IMR-90 (cell line): ENCODE data around the gene MKNK2. TPM values are rescaled to one million over a fixed set of nuclear protein-coding genes. Genes with fewer than 3 reads are reported as not detected.
"Not testable (repeated sequence)": the region's sequence is repeated elsewhere in the genome, so short reads cannot be mapped to it uniquely, and the experiment has no call there.

Experiments used
- ATAC-seq: fragments of 200-7000 bp; cut with Tn5 transposase; 2 replicates; pipeline ENCODE4 v1.9.1; 2020; ENCODE audit warnings: low read depth, mild to moderate bottlenecking, moderate library complexity
- BruUV-seq: library from RNA; stranded (reverse); fragments of 400-500 nt; replicated peaks from 2 replicates; lab custom pipeline; 2021; lab: Mats Ljungman, UMichigan
- CTCF ChIA-PET: fragments of 300-600 bp; formaldehyde crosslinking; extraction: SDS; loops from one replicate; lab custom pipeline; 2021; ENCODE audit warnings: antibody characterized with exemption; lab: Yijun Ruan, JAX
- POLR2A ChIA-PET: fragments of 300-600 bp; sonication (Branson Sonifier 250); formaldehyde crosslinking; loops from one replicate; lab custom pipeline; 2022; ENCODE audit warnings: antibody characterized with exemption; ENCODE audit not compliant: unreplicated experiment; lab: Charles Lee
- DNase-seq: peaks from one replicate; pipeline ENCODE4 v3.0.0; 2013
- H2AFZ ChIP-seq: replicated peaks from 2 replicates; pipeline ENCODE3; 2013; ENCODE audit warnings: low read length, mild to moderate bottlenecking; ENCODE audit not compliant: poor library complexity
- H2AK5ac ChIP-seq: 2 replicates; pipeline ENCODE4 v1.6.1; 2013; ENCODE audit warnings: low read depth, low read length, inconsistent platforms
- H2AK9ac ChIP-seq: replicated peaks from 2 replicates; pipeline ENCODE3; 2013; ENCODE audit warnings: mild to moderate bottlenecking, low read depth, low read length, moderate library complexity; ENCODE audit not compliant: poor library complexity
- H2BK120ac ChIP-seq: 2 replicates; pipeline ENCODE4 v1.6.1; 2013; ENCODE audit warnings: low read depth, low read length, inconsistent platforms
- H2BK15ac ChIP-seq: 3 replicates; pipeline ENCODE4 v1.6.1; 2013; ENCODE audit warnings: low read depth, low read length, inconsistent platforms
- H2BK20ac ChIP-seq: 2 replicates; pipeline ENCODE4 v1.6.1; 2013; ENCODE audit warnings: low read depth, mild to moderate bottlenecking, inconsistent platforms, low read length, moderate library complexity
- H2BK5ac ChIP-seq: 2 replicates; pipeline ENCODE4 v1.6.1; 2013; ENCODE audit warnings: mild to moderate bottlenecking, low read depth, low read length, inconsistent platforms; ENCODE audit not compliant: poor library complexity, severe bottlenecking
- H3K14ac ChIP-seq: replicated peaks from 2 replicates; pipeline ENCODE4 v1.6.1; 2013; ENCODE audit warnings: low read depth, low read length, inconsistent platforms
- H3K18ac ChIP-seq: 2 replicates; pipeline ENCODE4 v1.6.1; 2013; ENCODE audit warnings: low read depth, low read length, control low read depth
- H3K23ac ChIP-seq: 2 replicates; pipeline ENCODE4 v1.6.1; 2013; ENCODE audit warnings: low read depth, low read length, inconsistent platforms
- H3K27ac ChIP-seq: 2 replicates; pipeline ENCODE4 v1.5.1; 2013; ENCODE audit warnings: mild to moderate bottlenecking, control low read depth, low read length; ENCODE audit not compliant: insufficient read depth
- H3K27me3 ChIP-seq: 2 replicates; pipeline ENCODE4 v1.6.1; 2013; ENCODE audit warnings: low read length; ENCODE audit not compliant: control insufficient read depth, insufficient read depth
- H3K36me3 ChIP-seq: 2 replicates; pipeline ENCODE4 v1.6.1; 2013; ENCODE audit warnings: low read length, mixed read lengths; ENCODE audit not compliant: control insufficient read depth, insufficient read depth
- H3K4ac ChIP-seq: 2 replicates; pipeline ENCODE4 v1.6.1; 2013; ENCODE audit warnings: low read depth, low read length, inconsistent platforms
- H3K4me1 ChIP-seq: 2 replicates; pipeline ENCODE4 v1.6.1; 2013; ENCODE audit warnings: low read length, mixed read lengths; ENCODE audit not compliant: control insufficient read depth, insufficient read depth
- H3K4me2 ChIP-seq: 2 replicates; pipeline ENCODE4 v1.6.1; 2013; ENCODE audit warnings: low read depth, mild to moderate bottlenecking, control low read depth, low read length, moderate library complexity
- H3K4me3 ChIP-seq: 2 replicates; pipeline ENCODE4 v1.5.1; 2013; ENCODE audit warnings: low read depth, mild to moderate bottlenecking, control low read depth, low read length, moderate library complexity; ENCODE audit not compliant: insufficient read depth
- H3K56ac ChIP-seq: 2 replicates; pipeline ENCODE4 v1.6.1; 2013; ENCODE audit warnings: low read length, inconsistent platforms; ENCODE audit not compliant: insufficient read depth; ENCODE audit errors: extremely low read depth
- H3K79me1 ChIP-seq, 2 experiments: 2 replicates each; pipeline ENCODE4 v1.6.1; 2013; ENCODE audit warnings: low read length in 2 of 2, inconsistent platforms in 1 of 2, low read depth in 1 of 2
- H3K9ac ChIP-seq: 2 replicates; pipeline ENCODE4 v1.6.1; 2013; ENCODE audit warnings: low read depth, low read length, control low read depth
- H3K9me1 ChIP-seq: 2 replicates; pipeline ENCODE4 v1.6.1; 2013; ENCODE audit warnings: low read length, inconsistent platforms; ENCODE audit not compliant: insufficient read depth
- H3K9me3 ChIP-seq: 2 replicates; pipeline ENCODE4 v1.6.1; 2013; ENCODE audit warnings: low read length; ENCODE audit not compliant: control insufficient read depth, insufficient read depth
- H4K20me1 ChIP-seq: 2 replicates; pipeline ENCODE4 v1.6.1; 2013; ENCODE audit warnings: low read length, inconsistent platforms; ENCODE audit not compliant: insufficient read depth
- H4K5ac ChIP-seq: 2 replicates; pipeline ENCODE4 v1.6.1; 2013; ENCODE audit warnings: mild to moderate bottlenecking, low read depth, low read length, control low read depth
- H4K8ac ChIP-seq, 2 experiments: 2 replicates each; pipeline ENCODE4 v1.6.1; 2013; ENCODE audit warnings: low read depth in 2 of 2, low read length in 2 of 2, control low read depth in 1 of 2, inconsistent platforms in 1 of 2
- H4K91ac ChIP-seq: 2 replicates; pipeline ENCODE4 v1.6.1; 2013; ENCODE audit warnings: low read depth, low read length, inconsistent platforms; ENCODE audit not compliant: insufficient read depth
- WGBS, 2 experiments: methylation state at CpG; one replicate each; pipeline versions ENCODE4 v1.1.5 to v1.1.7; 2013; ENCODE audit warnings: missing lambda C conversion rate in 2 of 2; ENCODE audit not compliant: insufficient read length in 1 of 2; ENCODE audit errors: extremely low coverage in 2 of 2; 5-methylcytosine and 5-hydroxymethylcytosine counted together
- dilution Hi-C: fragments of 300-500 bp; cut with HindIII; formaldehyde crosslinking; loops from one replicate; pipeline ENCODE4 v1.14.3; 2018; ENCODE audit warnings: low sequenced_read_pairs; ENCODE audit not compliant: unreplicated experiment
- in situ Hi-C: fragments of 300-500 bp; cut with MboI; formaldehyde crosslinking; loops from 3 replicates; pipeline ENCODE4 v1.14.3; 2019; ENCODE audit warnings: low sequenced_read_pairs, inconsistent platforms, mixed read lengths
- intact Hi-C: fragments of 100-400 bp; cut with micrococcal nuclease; formaldehyde crosslinking; loops from 2 replicates; pipeline ENCODE4 v1.10.0; 2022
- microRNA-seq, 2 experiments: library from miRNA; stranded (forward) in 1 of 2; unstranded in 1 of 2; fragments of 10-50 nt in 1 of 2; fragments of <30 nt in 1 of 2; gene quantifications in 1 of 2; microRNA quantifications in 1 of 2; one replicate each; pipeline versions ENCODE3 to v1.1.0; 2013 to 2020; ENCODE audit not compliant: insufficient read depth in 1 of 2, insufficient read length in 1 of 2, unreplicated experiment in 1 of 2
- polyA plus RNA-seq, 3 experiments: library from polyadenylated mRNA; depleted of rRNA; stranded (reverse); fragments of >200 nt; gene quantifications; 2 replicates each; pipeline ENCODE4 v1.2.3, GENCODE V29; 2012; ENCODE audit warnings: low replicate concordance in 1 of 3
- small RNA-seq, 5 experiments: library from RNA; depleted of rRNA; stranded (forward); fragments of <200 nt; gene quantifications; one replicate each; pipeline ENCODE3, GENCODE V24; 2012
- total RNA-seq: library from RNA; depleted of rRNA; stranded (reverse); fragments of >200 nt; gene quantifications from 2 replicates; pipeline ENCODE4 v1.2.3, GENCODE V29; 2012; rRNA removed

MKNK2 gene
- total and polyA plus RNA-seq, 2 of the 4 experiments (the other 2 are of a cell fraction) = 21.9 to 31.8 TPM

DNA sequence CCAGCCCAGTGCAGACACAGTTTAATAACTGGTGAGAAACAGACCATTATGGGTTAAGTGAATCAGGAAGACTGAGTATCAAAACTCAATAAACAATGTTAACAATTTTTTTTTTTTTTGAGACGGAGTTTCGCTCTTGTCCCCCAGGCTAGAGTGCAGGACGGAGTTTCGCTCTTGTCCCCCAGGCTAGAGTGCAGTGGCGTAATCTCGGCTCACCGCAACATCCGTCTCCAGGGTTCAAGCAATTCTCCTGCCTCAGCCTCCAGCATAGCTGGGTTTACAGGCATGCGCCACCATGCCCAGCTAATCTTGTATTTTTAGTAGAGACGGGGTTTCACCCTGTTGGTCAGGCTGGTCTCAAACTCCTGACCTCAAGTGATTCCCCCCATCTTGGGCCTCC, 62.6 kb downstream of the MKNK2 start:
- POLR2A ChIA-PET, DNase-seq, H2BK15ac ChIP-seq, in situ Hi-C loops, H3K4me2 ChIP-seq, H4K8ac ChIP-seq, H3K9ac ChIP-seq, H3K14ac ChIP-seq, H3K23ac ChIP-seq, H3K9me1 ChIP-seq, H3K9me3 ChIP-seq, ATAC-seq, dilution Hi-C loops, H2AK5ac ChIP-seq, H3K4me3 ChIP-seq, H2BK120ac ChIP-seq, CTCF ChIA-PET, H3K56ac ChIP-seq, H4K5ac ChIP-seq, H2BK5ac ChIP-seq, H3K4me1 ChIP-seq, H3K79me1 ChIP-seq, H2AK9ac ChIP-seq, H2BK20ac ChIP-seq, H4K91ac ChIP-seq, H3K4ac ChIP-seq, H2AFZ ChIP-seq, BruUV-seq, intact Hi-C loops, H3K18ac ChIP-seq, H3K27ac ChIP-seq, H3K27me3 ChIP-seq: not testable (repeated sequence)
- WGBS, 2 experiments = 95% methylated on average over 4 of the region's 10 CpGs; no CpG with 5 or more reads in 1 of the 2 experiments
- Histone ChIP-seq H3K36me3 (peaks cover 61% of the 10 kb centered on the region), H4K20me1 (peaks cover 11% of the 10 kb centered on the region)

Small RNAs within 50 kb of the gene (microRNA-seq; reads per million reads assigned to microRNA genes)
- gene AC007136.1 (ENCODE audit: insufficient read depth, insufficient read length) = not detected

Small RNAs within 50 kb of the gene (small RNA-seq; reads per million reads assigned to genes)
- 0 reads per million in 5 experiments for gene AC007136.1

Other genes starting within 250 kb of the MKNK2 start
- gene ATP8B3, start 239.0 kb downstream of the MKNK2 start, total RNA-seq = 1.4 and 1.6 TPM in 2 replicates
- gene ATP8B3, start 239.0 kb downstream of the MKNK2 start, polyA plus RNA-seq (2012; rRNA removed) = 8.1 and 9.0 TPM in 2 replicates
- gene REXO1, start 202.8 kb downstream of the MKNK2 start, total RNA-seq = 1.4 and 2.5 TPM in 2 replicates
- gene REXO1, start 202.8 kb downstream of the MKNK2 start, polyA plus RNA-seq (2012; rRNA removed) = 39.2 and 63.7 TPM in 2 replicates
- gene KLF16, start 187.7 kb downstream of the MKNK2 start, total RNA-seq = 0.90 and 1.7 TPM in 2 replicates
- gene KLF16, start 187.7 kb downstream of the MKNK2 start, polyA plus RNA-seq (2012; rRNA removed) = 13.1 and 31.4 TPM in 2 replicates
- 31.9 and 37.8 TPM in 2 replicates for gene ABHD17A, start 165.7 kb downstream of the MKNK2 start, total RNA-seq
- 76.2 and 111 TPM in 2 replicates for gene ABHD17A, start 165.7 kb downstream of the MKNK2 start, polyA plus RNA-seq (2012; rRNA removed)
- gene ADAT3, start 145.8 kb downstream of the MKNK2 start, total RNA-seq = 0.28 and 0.36 TPM in 2 replicates
- gene ADAT3, start 145.8 kb downstream of the MKNK2 start, polyA plus RNA-seq (2012; rRNA removed) = 2.8 and 3.6 TPM in 2 replicates
- 10.8 and 16.1 TPM in 2 replicates for gene SCAMP4, start 145.8 kb downstream of the MKNK2 start, total RNA-seq
- gene SCAMP4, start 145.8 kb downstream of the MKNK2 start, polyA plus RNA-seq (2012; rRNA removed) = 24.0 and 28.1 TPM in 2 replicates
- 35.6 and 38.0 TPM in 2 replicates for gene CSNK1G2, start 110.1 kb downstream of the MKNK2 start, total RNA-seq
- 96.3 and 124 TPM in 2 replicates for gene CSNK1G2, start 110.1 kb downstream of the MKNK2 start, polyA plus RNA-seq (2012; rRNA removed)
- gene BTBD2, start 35.5 kb downstream of the MKNK2 start, total RNA-seq = 24.4 and 25.8 TPM in 2 replicates
- 65.7 and 67.1 TPM in 2 replicates for gene BTBD2, start 35.5 kb downstream of the MKNK2 start, polyA plus RNA-seq (2012; rRNA removed)
- 8.9 and 9.3 TPM in 2 replicates for gene MOB3A, start 45.1 kb upstream of the MKNK2 start, total RNA-seq
- 26.5 and 28.8 TPM in 2 replicates for gene MOB3A, start 45.1 kb upstream of the MKNK2 start, polyA plus RNA-seq (2012; rRNA removed)
- gene IZUMO4, start 45.7 kb upstream of the MKNK2 start, total RNA-seq = 0.56 and 0.72 TPM in 2 replicates
- 2.8 and 3.4 TPM in 2 replicates for gene IZUMO4, start 45.7 kb upstream of the MKNK2 start, polyA plus RNA-seq (2012; rRNA removed)
- 75.3 and 76.1 TPM in 2 replicates for gene AP3D1, start 100.3 kb upstream of the MKNK2 start, total RNA-seq
- 129 and 132 TPM in 2 replicates for gene AP3D1, start 100.3 kb upstream of the MKNK2 start, polyA plus RNA-seq (2012; rRNA removed)
- gene DOT1L, start 112.7 kb upstream of the MKNK2 start, total RNA-seq = 2.5 TPM in 2 replicates
- 12.6 and 22.0 TPM in 2 replicates for gene DOT1L, start 112.7 kb upstream of the MKNK2 start, polyA plus RNA-seq (2012; rRNA removed)
- gene PLEKHJ1, start 185.1 kb upstream of the MKNK2 start, total RNA-seq = 31.7 and 33.1 TPM in 2 replicates
- gene PLEKHJ1, start 185.1 kb upstream of the MKNK2 start, polyA plus RNA-seq (2012; rRNA removed) = 62.8 and 69.8 TPM in 2 replicates
- gene SF3A2, start 185.6 kb upstream of the MKNK2 start, total RNA-seq = 4.8 and 7.5 TPM in 2 replicates
- 29.8 and 34.5 TPM in 2 replicates for gene SF3A2, start 185.6 kb upstream of the MKNK2 start, polyA plus RNA-seq (2012; rRNA removed)
- under 0.01 TPM in 1 of 2 replicates, not detected in the other for gene AMH, start 198.1 kb upstream of the MKNK2 start, total RNA-seq
- gene AMH, start 198.1 kb upstream of the MKNK2 start, polyA plus RNA-seq (2012; rRNA removed) = 0.86 and 1.5 TPM in 2 replicates
- gene JSRP1, start 205.2 kb upstream of the MKNK2 start, total RNA-seq = not detected in 2 replicates
- not detected in 2 replicates for gene JSRP1, start 205.2 kb upstream of the MKNK2 start, polyA plus RNA-seq (2012; rRNA removed)
- gene PEAK3, start 230.9 kb upstream of the MKNK2 start, total RNA-seq = under 0.01 TPM in 1 of 2 replicates, not detected in the other
- gene PEAK3, start 230.9 kb upstream of the MKNK2 start, polyA plus RNA-seq (2012; rRNA removed) = 0.09 and 0.19 TPM in 2 replicates